Measurements from ENCODE around the gene SFXN3. TPM values are rescaled to one million over a fixed set of nuclear protein-coding genes. Genes with fewer than 3 reads are reported as not detected.

Gene SFXN3
- total RNA-seq, 4 donors from 2014 or later: 3.9 to 30.7 (median 9.4) TPM

DNA sequence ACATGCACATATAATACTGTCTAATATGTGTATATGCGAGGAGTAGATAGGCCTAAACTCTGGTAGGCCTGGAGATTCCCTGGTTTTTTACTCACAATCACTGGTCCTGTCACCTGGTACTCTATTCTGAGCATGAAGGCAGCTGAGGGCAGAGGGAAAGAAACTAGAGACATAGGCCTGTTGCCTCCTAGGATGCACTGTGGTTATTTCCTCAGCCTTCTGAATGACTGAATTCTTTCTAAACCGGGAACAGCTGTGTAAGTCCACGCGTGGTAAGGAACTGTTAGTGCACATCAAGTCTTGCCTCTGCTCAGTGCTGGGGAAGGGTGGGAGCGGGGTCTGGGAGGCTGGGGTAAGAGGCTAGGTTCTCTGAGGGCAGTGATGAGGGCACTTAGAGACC is 38.4 kb downstream of the SFXN3 start:
- peaks cover 0 to 59% (median 11%) of the 10 kb centered on the region in 4 donors for H3K27me3 ChIP-seq
- 76 to 78% methylated on average over 5 of the region's 5 CpGs for WGBS, 2 donors
- H3K9me3 ChIP-seq: no peaks in the 10 kb centered on the region
- TF ChIP-seq, protein P1, sequence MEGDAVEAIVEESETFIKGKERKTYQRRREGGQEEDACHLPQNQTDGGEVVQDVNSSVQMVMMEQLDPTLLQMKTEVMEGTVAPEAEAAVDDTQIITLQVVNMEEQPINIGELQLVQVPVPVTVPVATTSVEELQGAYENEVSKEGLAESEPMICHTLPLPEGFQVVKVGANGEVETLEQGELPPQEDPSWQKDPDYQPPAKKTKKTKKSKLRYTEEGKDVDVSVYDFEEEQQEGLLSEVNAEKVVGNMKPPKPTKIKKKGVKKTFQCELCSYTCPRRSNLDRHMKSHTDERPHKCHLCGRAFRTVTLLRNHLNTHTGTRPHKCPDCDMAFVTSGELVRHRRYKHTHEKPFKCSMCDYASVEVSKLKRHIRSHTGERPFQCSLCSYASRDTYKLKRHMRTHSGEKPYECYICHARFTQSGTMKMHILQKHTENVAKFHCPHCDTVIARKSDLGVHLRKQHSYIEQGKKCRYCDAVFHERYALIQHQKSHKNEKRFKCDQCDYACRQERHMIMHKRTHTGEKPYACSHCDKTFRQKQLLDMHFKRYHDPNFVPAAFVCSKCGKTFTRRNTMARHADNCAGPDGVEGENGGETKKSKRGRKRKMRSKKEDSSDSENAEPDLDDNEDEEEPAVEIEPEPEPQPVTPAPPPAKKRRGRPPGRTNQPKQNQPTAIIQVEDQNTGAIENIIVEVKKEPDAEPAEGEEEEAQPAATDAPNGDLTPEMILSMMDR (IDR thresholded peaks at IDR 0.05): no peak
- TF ChIP-seq POLR2A (IDR thresholded peaks at IDR 0.05): no peak
- no peak overlapping the region for H3K27ac ChIP-seq
- no peak overlapping the region for H3K4me3 ChIP-seq
- H3K36me3 ChIP-seq: no peaks in the 10 kb centered on the region
- peaks cover 20 to 28% (median 23%) of the 10 kb centered on the region in 3 donors for H3K4me1 ChIP-seq
- no peak for DNase-seq
- intact Hi-C loops (cut with DNase I): no loop called here

DNA sequence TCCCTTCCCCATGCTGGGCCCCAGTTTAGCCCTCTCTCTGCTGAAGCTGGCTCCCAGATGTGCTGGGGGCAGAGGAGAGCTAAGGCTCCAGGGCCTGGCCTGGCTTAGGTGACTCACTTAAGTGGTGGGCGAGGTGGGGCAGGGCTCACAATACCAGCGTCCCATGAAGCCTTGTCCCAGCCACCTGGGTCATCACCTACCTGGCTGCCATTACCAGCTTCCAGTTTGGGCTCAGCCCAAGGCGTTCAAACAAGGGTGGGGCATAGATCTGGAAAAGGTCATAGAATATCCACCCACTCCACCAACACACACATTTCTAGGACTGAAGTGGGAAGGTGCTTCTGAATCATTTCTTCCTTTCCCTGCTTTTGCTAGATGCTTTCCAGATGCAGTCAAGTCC is 39.1 kb downstream of the SFXN3 start:
- peaks cover 0 to 59% (median 11%) of the 10 kb centered on the region in 4 donors for H3K27me3 ChIP-seq
- H3K4me1 ChIP-seq: peaks cover 20 to 27% (median 23%) of the 10 kb centered on the region in 3 donors
- intact Hi-C loops (cut with DNase I): no loop called here
- no peak for TF ChIP-seq POLR2A (IDR thresholded peaks at IDR 0.05)
- TF ChIP-seq, protein P1 (IDR thresholded peaks at IDR 0.05): no peak
- H3K27ac ChIP-seq: no peak overlapping the region
- 33 to 72% methylated on average over 1 to 2 of the region's 3 CpGs for WGBS, 2 donors
- H3K9me3 ChIP-seq: no peaks in the 10 kb centered on the region
- H3K4me3 ChIP-seq: no peak overlapping the region
- H3K36me3 ChIP-seq: no peaks in the 10 kb centered on the region
- no peak for DNase-seq

- TF ChIP-seq, protein P1 (IDR thresholded peaks at IDR 0.05): no peak
- TF ChIP-seq POLR2A (IDR thresholded peaks at IDR 0.05): no peak
- intact Hi-C loops (cut with DNase I): no loop called here
- DNase-seq: no peak
- peaks cover 4 to 62% (median 11%) of the 10 kb centered on the region in 4 donors for H3K27me3 ChIP-seq
- 65% methylated on average over 6 of the region's 6 CpGs for WGBS, 2 donors
- H3K36me3 ChIP-seq: no peaks in the 10 kb centered on the region
- H3K9me3 ChIP-seq: no peaks in the 10 kb centered on the region
- H3K4me1 ChIP-seq: peaks cover 11 to 15% (median 14%) of the 10 kb centered on the region in 3 donors
- H3K4me3 ChIP-seq: no peak overlapping the region
- H3K27ac ChIP-seq: no peak overlapping the region
These were observed 40.3 kb downstream of the SFXN3 start for GRCh38 chr10:101071267-101071884.

- TF ChIP-seq, protein P1 (IDR thresholded peaks at IDR 0.05): no peak
- TF ChIP-seq POLR2A (IDR thresholded peaks at IDR 0.05): no peak
- H3K36me3 ChIP-seq: no peaks in the 10 kb centered on the region
- no peak overlapping the region for H3K4me3 ChIP-seq
- peaks cover 4 to 62% (median 11%) of the 10 kb centered on the region in 4 donors for H3K27me3 ChIP-seq
- no peak for DNase-seq
- no peaks in the 10 kb centered on the region for H3K9me3 ChIP-seq
- 64 to 74% methylated on average over 5 to 7 of the region's 7 CpGs for WGBS, 2 donors
- no peak overlapping the region for H3K27ac ChIP-seq
- peaks cover 6 to 9% (median 8%) of the 10 kb centered on the region in 3 donors for H3K4me1 ChIP-seq
- intact Hi-C loops (cut with DNase I): no loop called here
These were observed 40.9 kb downstream of the SFXN3 start for GRCh38 chr10:101071885-101072433.

- H3K27me3 ChIP-seq: peaks cover 4 to 64% (median 11%) of the 10 kb centered on the region in 4 donors
- H3K36me3 ChIP-seq: no peaks in the 10 kb centered on the region
- H3K4me3 ChIP-seq: no peak overlapping the region
- no peak overlapping the region for H3K27ac ChIP-seq
- 54 to 64% methylated on average over 7 to 9 of the region's 9 CpGs for WGBS, 2 donors
- no peaks in the 10 kb centered on the region for H3K9me3 ChIP-seq
- no peak for DNase-seq
- intact Hi-C loops (cut with DNase I): no loop called here
- TF ChIP-seq POLR2A (IDR thresholded peaks at IDR 0.05): no peak
- TF ChIP-seq, protein P1 (IDR thresholded peaks at IDR 0.05): no peak
- H3K4me1 ChIP-seq: no peaks in the 10 kb centered on the region
These were observed 41.9 kb downstream of the SFXN3 start for GRCh38 chr10:101072923-101073322.

Data from esophagus squamous epithelium (tissue), 5 donors.